Measurements from ENCODE around the gene SLC2A3. TPM values are rescaled to one million over a fixed set of nuclear protein-coding genes. Genes with fewer than 3 reads are reported as not detected.
"Not testable (repeated sequence)": the region's sequence is repeated elsewhere in the genome, so short reads cannot be mapped to it uniquely, and the experiment has no call there.

Gene SLC2A3
- total RNA-seq, 1 experiment from 2014 or later: 10.5 TPM

GRCh38 chr12:7907009-7907408, 29.0 kb downstream of the SLC2A3 start:
- H3K9me2 ChIP-seq (ENCODE audit: insufficient read depth): no peaks in the 10 kb centered on the region
- H3K4me3 ChIP-seq (replicated peaks in 1 of 2; ENCODE audit: low read depth in 1 of 2, low read length in 2 of 2): no peak overlapping the region
- ATAC-seq (peak; percentile 91), DNase-seq (ENCODE audit: low read depth, low spot score) (peak; percentile 56)
- no peak overlapping the region for H3K9ac ChIP-seq (ENCODE audit: low read length)
- H3K4me2 ChIP-seq (ENCODE audit: low read length): peak overlapping the region; percentile 33; the same call in 1 of the 2 replicates
- ChIA-PET POLR2A (no interaction called here), CTCF (interaction anchor here (0.7 to 4.5 kb wide), 3 partner anchors 19 to 52 kb away, joined by 3 to 16 read pairs (median 3); no protein-coding TSS in a partner anchor), RAD21 (ENCODE audit: low non-redundant PET in 1 of 2, low total read pairs in 2 of 2, uncharacterized antibody in 2 of 2, unreplicated experiment in 2 of 2) (interaction anchor here in 1 of 2 experiments (0.9 kb wide), 1 partner anchor 47 kb away, joined by 5 read pairs; no protein-coding TSS in a partner anchor)
- H4K20me1 ChIP-seq (ENCODE audit: insufficient read depth): no peaks in the 10 kb centered on the region
- no peaks in the 10 kb centered on the region for H3K9me3 ChIP-seq (ENCODE audit: control insufficient read depth in 1 of 2, insufficient read depth in 1 of 2, low read depth in 1 of 2, low read length in 2 of 2)
- no peaks in the 10 kb centered on the region for H3K27me3 ChIP-seq (ENCODE audit: insufficient read depth, low read length)
- BruUV-seq (replicated peaks): no TSS peak
- intact Hi-C loops (cut with micrococcal nuclease): no loop called here
- peaks cover 8 to 14% of the 10 kb centered on the region in 2 experiments; a peak in 3 of 4 replicates for H3K4me1 ChIP-seq (ENCODE audit: control insufficient read depth in 1 of 2, insufficient read depth in 2 of 2, low read length in 2 of 2)
- peak overlapping the region; percentile 90 for H2AFZ ChIP-seq (ENCODE audit: low read depth, low read length, poor library complexity, severe bottlenecking)
- no peaks in the 10 kb centered on the region for H3K79me2 ChIP-seq (ENCODE audit: insufficient read depth, low read length)
- no peak overlapping the region for H3K27ac ChIP-seq (ENCODE audit: low read depth, low read length)
- no peaks in the 10 kb centered on the region for H3K36me3 ChIP-seq (ENCODE audit: control insufficient read depth in 1 of 2, insufficient read depth in 2 of 2, low read length in 2 of 2)
- peak; percentile 35; the same call in 1 of the 2 replicates for TF ChIP-seq CBX3 (IDR thresholded peaks at IDR 0.05; ENCODE audit: low read depth)
- no peak for TF ChIP-seq SRF (IDR thresholded peaks at IDR 0.05; ENCODE audit: low read depth)
- TF ChIP-seq, protein P1, sequence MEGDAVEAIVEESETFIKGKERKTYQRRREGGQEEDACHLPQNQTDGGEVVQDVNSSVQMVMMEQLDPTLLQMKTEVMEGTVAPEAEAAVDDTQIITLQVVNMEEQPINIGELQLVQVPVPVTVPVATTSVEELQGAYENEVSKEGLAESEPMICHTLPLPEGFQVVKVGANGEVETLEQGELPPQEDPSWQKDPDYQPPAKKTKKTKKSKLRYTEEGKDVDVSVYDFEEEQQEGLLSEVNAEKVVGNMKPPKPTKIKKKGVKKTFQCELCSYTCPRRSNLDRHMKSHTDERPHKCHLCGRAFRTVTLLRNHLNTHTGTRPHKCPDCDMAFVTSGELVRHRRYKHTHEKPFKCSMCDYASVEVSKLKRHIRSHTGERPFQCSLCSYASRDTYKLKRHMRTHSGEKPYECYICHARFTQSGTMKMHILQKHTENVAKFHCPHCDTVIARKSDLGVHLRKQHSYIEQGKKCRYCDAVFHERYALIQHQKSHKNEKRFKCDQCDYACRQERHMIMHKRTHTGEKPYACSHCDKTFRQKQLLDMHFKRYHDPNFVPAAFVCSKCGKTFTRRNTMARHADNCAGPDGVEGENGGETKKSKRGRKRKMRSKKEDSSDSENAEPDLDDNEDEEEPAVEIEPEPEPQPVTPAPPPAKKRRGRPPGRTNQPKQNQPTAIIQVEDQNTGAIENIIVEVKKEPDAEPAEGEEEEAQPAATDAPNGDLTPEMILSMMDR (IDR thresholded peaks at IDR 0.05 in 2 of 3, conservative IDR thresholded peaks at IDR 0.05 in 1 of 3; ENCODE audit: borderline replicate concordance in 1 of 3, insufficient read depth in 1 of 3, low read depth in 2 of 3, low read length in 2 of 3): peak; percentile 59 to 70 (median 63); a peak in 5 of 6 replicates
- TF ChIP-seq ZNF274 (IDR thresholded peaks at IDR 0.05; ENCODE audit: low read depth, low read length): no peak
- TF ChIP-seq, protein P2, sequence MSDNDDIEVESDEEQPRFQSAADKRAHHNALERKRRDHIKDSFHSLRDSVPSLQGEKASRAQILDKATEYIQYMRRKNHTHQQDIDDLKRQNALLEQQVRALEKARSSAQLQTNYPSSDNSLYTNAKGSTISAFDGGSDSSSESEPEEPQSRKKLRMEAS (IDR thresholded peaks at IDR 0.05): peak; percentile 18; the same call in 1 of the 2 replicates
- peak; percentile 52; the same call in 1 of the 2 replicates for TF ChIP-seq RAD21 (IDR thresholded peaks at IDR 0.05; ENCODE audit: low read depth)

- H3K9ac ChIP-seq (ENCODE audit: low read length); H3K36me3 ChIP-seq (ENCODE audit: control insufficient read depth in 1 of 2, insufficient read depth in 2 of 2, low read length in 2 of 2); H3K27ac ChIP-seq (ENCODE audit: low read depth, low read length); H4K20me1 ChIP-seq (ENCODE audit: insufficient read depth); H3K9me2 ChIP-seq (ENCODE audit: insufficient read depth); H3K9me3 ChIP-seq (ENCODE audit: control insufficient read depth in 1 of 2, insufficient read depth in 1 of 2, low read depth in 1 of 2, low read length in 2 of 2); ATAC-seq; H2AFZ ChIP-seq (ENCODE audit: low read depth, low read length, poor library complexity, severe bottlenecking); intact Hi-C loops (cut with micrococcal nuclease); H3K27me3 ChIP-seq (ENCODE audit: insufficient read depth, low read length); H3K4me2 ChIP-seq (ENCODE audit: low read length); H3K4me3 ChIP-seq (replicated peaks in 1 of 2; ENCODE audit: low read depth in 1 of 2, low read length in 2 of 2); BruUV-seq (replicated peaks); DNase-seq (ENCODE audit: low read depth, low spot score); H3K79me2 ChIP-seq (ENCODE audit: insufficient read depth, low read length): not testable (repeated sequence)
- ChIA-PET POLR2A (interaction anchor here (1.3 kb wide), 1 partner anchor 108 kb away, joined by 12 read pairs; no protein-coding TSS in a partner anchor), CTCF (interaction anchor here (1.2 to 4.5 kb wide), 2 partner anchors 27 to 51 kb away, joined by 3 to 16 read pairs; no protein-coding TSS in a partner anchor), RAD21 (ENCODE audit: low non-redundant PET in 1 of 2, low total read pairs in 2 of 2, uncharacterized antibody in 2 of 2, unreplicated experiment in 2 of 2) (interaction anchor here in 1 of 2 experiments (0.9 kb wide), 1 partner anchor 46 kb away, joined by 5 read pairs; no protein-coding TSS in a partner anchor)
- peaks cover 8 to 14% of the 10 kb centered on the region in 2 experiments; a peak in 3 of 4 replicates for H3K4me1 ChIP-seq (ENCODE audit: control insufficient read depth in 1 of 2, insufficient read depth in 2 of 2, low read length in 2 of 2)
These were observed 29.7 kb downstream of the SLC2A3 start for GRCh38 chr12:7906303-7906702.

DNA sequence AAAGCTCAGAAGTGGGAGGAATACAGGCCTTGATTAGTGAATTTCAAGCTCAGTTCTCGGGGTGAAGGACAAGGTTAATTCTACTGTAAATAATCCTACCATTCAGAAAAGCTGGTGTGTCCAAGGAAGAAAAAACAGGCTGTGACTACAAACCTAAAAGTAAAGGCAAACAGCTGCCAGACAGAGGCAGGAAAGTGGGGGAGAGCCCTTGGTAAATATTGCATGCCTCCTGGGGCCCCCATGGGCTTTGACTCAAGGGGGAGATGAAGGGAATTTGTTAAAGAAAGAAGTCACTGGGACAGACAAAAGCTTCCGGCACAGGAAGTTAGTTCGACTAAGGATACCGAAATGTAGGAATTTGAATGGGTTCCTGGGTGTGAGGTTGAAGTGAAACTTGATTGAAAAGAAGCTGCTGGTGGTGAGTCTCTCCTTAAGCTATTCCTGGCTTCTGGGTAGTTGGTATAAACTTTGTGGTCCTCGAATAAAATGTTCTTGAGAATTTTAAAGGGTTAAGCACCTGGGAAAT, 30.3 kb downstream of the SLC2A3 start:
- intact Hi-C loops (cut with micrococcal nuclease); BruUV-seq (replicated peaks); H4K20me1 ChIP-seq (ENCODE audit: insufficient read depth); H3K9me2 ChIP-seq (ENCODE audit: insufficient read depth); H3K79me2 ChIP-seq (ENCODE audit: insufficient read depth, low read length); H3K27ac ChIP-seq (ENCODE audit: low read depth, low read length); H3K4me2 ChIP-seq (ENCODE audit: low read length); H3K27me3 ChIP-seq (ENCODE audit: insufficient read depth, low read length); ATAC-seq; H3K4me3 ChIP-seq (replicated peaks in 1 of 2; ENCODE audit: low read depth in 1 of 2, low read length in 2 of 2); H3K9me3 ChIP-seq (ENCODE audit: control insufficient read depth in 1 of 2, insufficient read depth in 1 of 2, low read depth in 1 of 2, low read length in 2 of 2); DNase-seq (ENCODE audit: low read depth, low spot score); H3K36me3 ChIP-seq (ENCODE audit: control insufficient read depth in 1 of 2, insufficient read depth in 2 of 2, low read length in 2 of 2); H3K9ac ChIP-seq (ENCODE audit: low read length): not testable (repeated sequence)
- Histone ChIP-seq H2AFZ (ENCODE audit: low read depth, low read length, poor library complexity, severe bottlenecking) (peak overlapping the region; percentile 32), H3K4me1 (ENCODE audit: control insufficient read depth in 1 of 2, insufficient read depth in 2 of 2, low read length in 2 of 2) (peaks cover 8 to 14% of the 10 kb centered on the region in 2 experiments; a peak in 3 of 4 replicates)
- RAD21 ChIA-PET (ENCODE audit: low non-redundant PET in 1 of 2, low total read pairs in 2 of 2, uncharacterized antibody in 2 of 2, unreplicated experiment in 2 of 2): interaction anchor here in 1 of 2 experiments (0.6 kb wide), 1 partner anchor 107 kb away, joined by 4 read pairs; no protein-coding TSS in a partner anchor
- CTCF ChIA-PET: interaction anchor here (0.8 to 4.5 kb wide), 3 partner anchors 28 to 107 kb away, joined by 5 to 16 read pairs (median 6); no protein-coding TSS in a partner anchor
- POLR2A ChIA-PET: interaction anchor here (1.3 kb wide), 1 partner anchor 108 kb away, joined by 12 read pairs; no protein-coding TSS in a partner anchor

Measured in HCT116 (cell line).